Calu3 (cell line): ENCODE results near the gene EPAS1. TPM values are rescaled to one million over a fixed set of nuclear protein-coding genes. Genes with fewer than 3 reads are reported as not detected.

Experiments
- BruUV-seq: library from RNA; stranded (reverse); fragments of 400-500 nt; replicated peaks from 2 replicates; lab custom pipeline; 2021; lab: Mats Ljungman, UMichigan
- CTCF ChIA-PET: fragments of 300-600 bp; sonication (Branson Sonifier 250); formaldehyde crosslinking; loops from one replicate; lab custom pipeline; 2022; ENCODE audit warnings: antibody characterized with exemption; lab: Charles Lee
- DNase-seq: peaks from one replicate; pipeline ENCODE4 v3.0.0; 2022
- H3K27ac Mint-ChIP-seq: one replicate; pipeline ENCODE4 v1.8.0; 2022; ENCODE audit warnings: mixed read lengths; ENCODE audit not compliant: unreplicated experiment
- H3K27me3 Mint-ChIP-seq: one replicate; pipeline ENCODE4 v1.8.0; 2022; ENCODE audit warnings: mixed read lengths; ENCODE audit not compliant: unreplicated experiment
- H3K36me3 Mint-ChIP-seq: one replicate; pipeline ENCODE4 v1.8.0; 2022; ENCODE audit warnings: mild to moderate bottlenecking, moderate library complexity, mixed read lengths; ENCODE audit not compliant: insufficient read depth, unreplicated experiment
- H3K4me1 Mint-ChIP-seq: one replicate; pipeline ENCODE4 v1.8.0; 2022; ENCODE audit warnings: mild to moderate bottlenecking, low read depth, mixed read lengths; ENCODE audit not compliant: unreplicated experiment
- H3K4me3 Mint-ChIP-seq: one replicate; pipeline ENCODE4 v1.8.0; 2022; ENCODE audit warnings: mild to moderate bottlenecking, low read depth, moderate library complexity, mixed read lengths; ENCODE audit not compliant: unreplicated experiment
- H3K9me3 Mint-ChIP-seq: one replicate; pipeline ENCODE4 v1.8.0; 2022; ENCODE audit warnings: low read depth, mixed read lengths; ENCODE audit not compliant: unreplicated experiment
- intact Hi-C: fragments of 100-400 bp; cut with micrococcal nuclease; formaldehyde crosslinking; loops from one replicate; pipeline ENCODE4 v1.10.0; 2022; ENCODE audit not compliant: unreplicated experiment
- total RNA-seq: library from RNA; stranded (reverse); gene quantifications from 2 replicates; pipeline ENCODE4 v1.2.3, GENCODE V29; 2022
- TF ChIP-seq, protein P1 (sequence below): fragments of 200-600 bp; IDR thresholded peaks from one replicate; pipeline ENCODE4 v1.8.0; 2022; ENCODE audit warnings: antibody characterized with exemption; ENCODE audit not compliant: unreplicated experiment

The EPAS1 gene
- total RNA-seq, 1 experiment from 2014 or later, result 18.5 TPM

DNA sequence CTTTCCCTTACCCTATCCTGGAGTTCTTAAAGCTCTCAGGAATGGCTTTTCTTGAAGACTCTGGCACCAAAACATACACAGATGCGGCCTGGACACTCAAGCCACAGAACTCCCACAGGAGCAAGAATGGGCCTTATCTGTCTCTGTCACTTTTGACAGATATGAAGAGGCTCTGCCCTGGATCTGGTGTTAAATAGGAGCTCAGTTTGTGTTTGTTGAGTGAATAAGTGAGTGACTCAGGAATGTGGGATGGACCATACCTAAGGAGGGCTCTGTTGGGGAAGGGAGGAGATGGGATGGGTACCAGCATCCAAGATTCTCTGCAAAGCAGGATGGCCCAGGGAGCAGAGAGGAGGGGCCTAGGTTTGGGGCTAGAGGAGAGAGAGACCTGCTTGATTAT, 33.9 kb upstream of the EPAS1 start:
- Mint-ChIP-seq H3K4me1 (no peaks in the 10 kb centered on the region), H3K9me3 (no peaks in the 10 kb centered on the region), H3K36me3 (no peaks in the 10 kb centered on the region), H3K27me3 (no peaks in the 10 kb centered on the region), H3K4me3 (no peak overlapping the region), H3K27ac (no peak overlapping the region)
- CTCF ChIA-PET, result interaction anchor here (1.1 kb wide), 1 partner anchor 14 kb away, joined by 4 read pairs; no protein-coding TSS in a partner anchor
- intact Hi-C loops, result no loop called here
- TF ChIP-seq, protein P1, sequence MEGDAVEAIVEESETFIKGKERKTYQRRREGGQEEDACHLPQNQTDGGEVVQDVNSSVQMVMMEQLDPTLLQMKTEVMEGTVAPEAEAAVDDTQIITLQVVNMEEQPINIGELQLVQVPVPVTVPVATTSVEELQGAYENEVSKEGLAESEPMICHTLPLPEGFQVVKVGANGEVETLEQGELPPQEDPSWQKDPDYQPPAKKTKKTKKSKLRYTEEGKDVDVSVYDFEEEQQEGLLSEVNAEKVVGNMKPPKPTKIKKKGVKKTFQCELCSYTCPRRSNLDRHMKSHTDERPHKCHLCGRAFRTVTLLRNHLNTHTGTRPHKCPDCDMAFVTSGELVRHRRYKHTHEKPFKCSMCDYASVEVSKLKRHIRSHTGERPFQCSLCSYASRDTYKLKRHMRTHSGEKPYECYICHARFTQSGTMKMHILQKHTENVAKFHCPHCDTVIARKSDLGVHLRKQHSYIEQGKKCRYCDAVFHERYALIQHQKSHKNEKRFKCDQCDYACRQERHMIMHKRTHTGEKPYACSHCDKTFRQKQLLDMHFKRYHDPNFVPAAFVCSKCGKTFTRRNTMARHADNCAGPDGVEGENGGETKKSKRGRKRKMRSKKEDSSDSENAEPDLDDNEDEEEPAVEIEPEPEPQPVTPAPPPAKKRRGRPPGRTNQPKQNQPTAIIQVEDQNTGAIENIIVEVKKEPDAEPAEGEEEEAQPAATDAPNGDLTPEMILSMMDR, result no peak
- no TSS peak for BruUV-seq
- DNase-seq, result no peak

DNA sequence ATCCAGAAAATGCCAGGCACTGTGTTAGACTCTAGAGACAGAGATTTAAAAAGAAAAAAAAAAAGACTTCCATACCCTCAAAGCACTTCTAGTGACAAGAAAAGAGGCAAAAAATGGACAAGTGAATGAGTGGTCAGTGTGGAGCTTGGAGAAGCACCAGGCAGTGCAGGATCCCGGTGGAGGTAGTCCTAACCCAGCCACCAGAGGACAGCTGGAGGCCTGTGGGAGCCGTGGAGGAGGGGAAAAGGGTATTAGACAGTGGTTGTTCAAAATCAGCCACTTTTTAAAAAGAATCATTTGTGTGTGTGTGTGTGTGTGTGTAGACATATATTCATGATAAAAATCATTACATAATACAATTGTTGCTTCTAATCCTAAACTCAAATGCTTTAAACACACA, 32.8 kb upstream of the EPAS1 start:
- Mint-ChIP-seq H3K9me3 (no peaks in the 10 kb centered on the region), H3K27me3 (no peaks in the 10 kb centered on the region), H3K27ac (no peak overlapping the region), H3K36me3 (no peaks in the 10 kb centered on the region), H3K4me1 (no peaks in the 10 kb centered on the region), H3K4me3 (no peak overlapping the region)
- CTCF ChIA-PET, result no interaction called here
- no peak for DNase-seq
- intact Hi-C loops, result no loop called here
- no TSS peak for BruUV-seq
- TF ChIP-seq, protein P1, result no peak

DNA sequence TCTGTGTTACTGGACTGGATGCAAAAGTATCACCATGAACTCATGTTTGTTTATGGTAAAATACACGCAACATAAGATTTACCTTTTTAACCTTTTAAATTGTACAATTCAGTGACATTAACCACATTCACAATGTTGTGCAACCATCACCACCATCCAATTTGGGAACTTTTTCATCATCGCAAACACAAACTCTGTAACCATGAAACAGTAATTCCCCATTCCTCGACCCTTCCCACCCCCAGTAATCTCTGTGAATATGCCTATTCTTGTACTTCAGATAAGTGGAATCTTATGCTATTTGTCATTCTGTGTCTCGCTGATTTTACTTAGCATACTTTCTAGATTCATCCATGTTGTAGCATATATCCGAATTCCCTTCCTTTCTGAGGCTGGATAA, 31.1 kb upstream of the EPAS1 start:
- Mint-ChIP-seq H3K27me3 (no peaks in the 10 kb centered on the region), H3K4me3 (no peak overlapping the region), H3K4me1 (no peaks in the 10 kb centered on the region), H3K27ac (no peak overlapping the region), H3K9me3 (no peaks in the 10 kb centered on the region), H3K36me3 (no peaks in the 10 kb centered on the region)
- no TSS peak for BruUV-seq
- TF ChIP-seq, protein P1, result no peak
- intact Hi-C loops, result no loop called here
- DNase-seq, result no peak
- CTCF ChIA-PET, result no interaction called here

DNA sequence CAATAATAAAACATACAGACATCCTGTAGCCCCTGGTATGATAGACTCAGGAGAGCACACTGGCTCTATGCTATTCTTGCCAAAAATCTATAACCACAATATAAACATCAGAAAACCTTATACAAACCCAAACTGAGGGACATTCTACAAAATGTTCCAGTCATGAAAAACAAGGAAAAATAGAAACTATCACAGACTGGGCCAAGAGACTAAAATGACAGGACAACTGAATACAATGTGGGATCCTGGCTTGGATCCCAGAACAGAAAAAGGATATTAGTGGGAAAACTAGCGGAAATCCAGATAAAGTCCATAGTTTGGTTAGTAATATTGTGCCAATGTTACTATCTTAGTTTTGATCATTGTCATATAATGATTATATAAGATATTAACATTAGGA, 29.6 kb upstream of the EPAS1 start:
- H3K4me1 Mint-ChIP-seq, result no peaks in the 10 kb centered on the region
- no TSS peak for BruUV-seq
- no peaks in the 10 kb centered on the region for H3K9me3 Mint-ChIP-seq
- no peak overlapping the region for H3K4me3 Mint-ChIP-seq
- intact Hi-C loops, result no loop called here
- no peak for DNase-seq
- no peaks in the 10 kb centered on the region for H3K27me3 Mint-ChIP-seq
- CTCF ChIA-PET, result no interaction called here
- TF ChIP-seq, protein P1, result no peak
- no peaks in the 10 kb centered on the region for H3K36me3 Mint-ChIP-seq
- no peak overlapping the region for H3K27ac Mint-ChIP-seq
